HepG2 (cell line): ENCODE data around the gene DENND10. TPM values are rescaled to one million over a fixed set of nuclear protein-coding genes. Genes with fewer than 3 reads are reported as not detected.

Experiments
- ARNT2 ChIP-seq: sonication (generic); formaldehyde crosslinking; IDR thresholded peaks from 2 replicates; pipeline ENCODE4 v1.8.0; 2022; ENCODE audit warnings: mild to moderate bottlenecking, low read depth, missing genetic modification reagents, moderate library complexity
- CREM ChIP-seq, 2 experiments: sonication (generic) in 1 of 2; formaldehyde crosslinking in 1 of 2; IDR thresholded peaks; 2 replicates each; pipeline versions ENCODE4 v1.4.0 to v1.6.1; 2016 to 2020; ENCODE audit warnings: antibody characterized with exemption in 1 of 2, mild to moderate bottlenecking in 1 of 2, missing genetic modification reagents in 1 of 2
- FOXA1 ChIP-seq, 2 experiments: fragments of 450-650 bp in 1 of 2; sonication (generic) in 1 of 2; formaldehyde crosslinking in 1 of 2; IDR thresholded peaks; 2 replicates each; pipeline versions ENCODE4 v1.4.0 to v1.6.1; 2016 to 2020; ENCODE audit warnings: missing genetic modification reagents in 1 of 2
- HMG20B ChIP-seq: conservative IDR thresholded peaks from 2 replicates; pipeline ENCODE4 v1.6.1; 2016; ENCODE audit warnings: missing genetic modification reagents, missing compliant biosample characterization
- PBX2 ChIP-seq: IDR thresholded peaks from 2 replicates; pipeline ENCODE4 v1.6.1; 2016; ENCODE audit warnings: control low read depth
- PCBP1 ChIP-seq: fragments of 200-400 bp; formaldehyde crosslinking; IDR thresholded peaks from 2 replicates; pipeline ENCODE4 v1.6.1; 2017; ENCODE audit warnings: mild to moderate bottlenecking, low read depth, low read length, borderline replicate concordance
- TGIF2 ChIP-seq: IDR thresholded peaks from 2 replicates; pipeline ENCODE4 v1.6.1; 2016; ENCODE audit warnings: control low read depth, missing compliant biosample characterization
- TRIM24 ChIP-seq: sonication (generic); formaldehyde crosslinking; IDR thresholded peaks from 2 replicates; pipeline ENCODE4 v1.8.0; 2022; ENCODE audit warnings: mild to moderate bottlenecking, missing genetic modification reagents
- ZBTB25 ChIP-seq: IDR thresholded peaks from 2 replicates; pipeline ENCODE4 v1.6.1; 2018; ENCODE audit warnings: missing genetic modification reagents
- ZFAT ChIP-seq: sonication (generic); formaldehyde crosslinking; conservative IDR thresholded peaks from 2 replicates; pipeline ENCODE4 v1.8.1; 2023; ENCODE audit warnings: missing genetic modification reagents, inconsistent platforms
- ZFP41 ChIP-seq: sonication (generic); formaldehyde crosslinking; IDR thresholded peaks from 2 replicates; pipeline ENCODE4 v1.4.0; 2020; ENCODE audit warnings: mild to moderate bottlenecking, missing genetic modification reagents, borderline replicate concordance
- ZNF205 ChIP-seq: IDR thresholded peaks from 2 replicates; pipeline ENCODE4 v1.6.1; 2018; ENCODE audit warnings: missing biosample characterization, missing genetic modification reagents
- ZNF468 ChIP-seq: sonication (generic); formaldehyde crosslinking; IDR thresholded peaks from 2 replicates; pipeline ENCODE4 v1.8.0; 2022; ENCODE audit warnings: mild to moderate bottlenecking, moderate library complexity, missing genetic modification reagents
- ZNF652 ChIP-seq: IDR thresholded peaks from 2 replicates; pipeline ENCODE4 v1.6.1; 2016; ENCODE audit warnings: low read depth, borderline replicate concordance
- ZNF800 ChIP-seq: sonication (generic); formaldehyde crosslinking; IDR thresholded peaks from 2 replicates; pipeline ENCODE4 v1.4.0; 2020; ENCODE audit warnings: missing genetic modification reagents
- polyA plus RNA-seq, 8 experiments: library from polyadenylated mRNA; depleted of rRNA in 3 of 8; stranded (reverse) in 7 of 8; unstranded in 1 of 8; fragments of >200 nt; fragmentation: Illumina TruSeq in 4 of 8; extraction: Trizol in 4 of 8; gene quantifications; 2 replicates each; pipeline versions ENCODE4 v1.2.1 to v1.2.3, GENCODE V29; 2011 to 2016; ENCODE audit warnings: low read depth in 4 of 8, missing spikeins in 1 of 8, mixed read lengths in 1 of 8; ENCODE audit not compliant: insufficient read depth in 1 of 8
- total RNA-seq, 5 experiments: library from RNA; depleted of rRNA; stranded (reverse); fragments of >200 nt; fragmentation: Illumina TruSeq; extraction: Trizol; gene quantifications; 2 replicates each; pipeline ENCODE4 v1.2.3, GENCODE V29; 2016; ENCODE audit warnings: low read depth in 1 of 5
- TF ChIP-seq, protein P1 (sequence below): sonication (generic); formaldehyde crosslinking; IDR thresholded peaks from 2 replicates; pipeline ENCODE4 v1.8.1; 2022; ENCODE audit warnings: low read depth, mild to moderate bottlenecking, missing genetic modification reagents
- TF ChIP-seq, protein P2 (sequence below): sonication (generic); formaldehyde crosslinking; IDR thresholded peaks from 2 replicates; pipeline ENCODE4 v1.4.0; 2020; ENCODE audit warnings: missing genetic modification reagents

Gene DENND10
- total and polyA plus RNA-seq, 2 of the 13 experiments (the other 11 are each of a cell fraction or from before 2014, with no cell fraction given), result 43.7 to 78.8 TPM

- TF ChIP-seq, protein P1, sequence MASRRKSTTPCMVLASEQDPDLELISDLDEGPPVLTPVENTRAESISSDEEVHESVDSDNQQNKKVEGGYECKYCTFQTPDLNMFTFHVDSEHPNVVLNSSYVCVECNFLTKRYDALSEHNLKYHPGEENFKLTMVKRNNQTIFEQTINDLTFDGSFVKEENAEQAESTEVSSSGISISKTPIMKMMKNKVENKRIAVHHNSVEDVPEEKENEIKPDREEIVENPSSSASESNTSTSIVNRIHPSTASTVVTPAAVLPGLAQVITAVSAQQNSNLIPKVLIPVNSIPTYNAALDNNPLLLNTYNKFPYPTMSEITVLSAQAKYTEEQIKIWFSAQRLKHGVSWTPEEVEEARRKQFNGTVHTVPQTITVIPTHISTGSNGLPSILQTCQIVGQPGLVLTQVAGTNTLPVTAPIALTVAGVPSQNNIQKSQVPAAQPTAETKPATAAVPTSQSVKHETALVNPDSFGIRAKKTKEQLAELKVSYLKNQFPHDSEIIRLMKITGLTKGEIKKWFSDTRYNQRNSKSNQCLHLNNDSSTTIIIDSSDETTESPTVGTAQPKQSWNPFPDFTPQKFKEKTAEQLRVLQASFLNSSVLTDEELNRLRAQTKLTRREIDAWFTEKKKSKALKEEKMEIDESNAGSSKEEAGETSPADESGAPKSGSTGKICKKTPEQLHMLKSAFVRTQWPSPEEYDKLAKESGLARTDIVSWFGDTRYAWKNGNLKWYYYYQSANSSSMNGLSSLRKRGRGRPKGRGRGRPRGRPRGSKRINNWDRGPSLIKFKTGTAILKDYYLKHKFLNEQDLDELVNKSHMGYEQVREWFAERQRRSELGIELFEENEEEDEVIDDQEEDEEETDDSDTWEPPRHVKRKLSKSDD, result peak; percentile 16; the same call in 1 of the 2 replicates
- TF ChIP-seq CREM (IDR thresholded peaks at IDR 0.05), result no peak
- no peak for TF ChIP-seq CREM (CRISPR knock-in tag; IDR thresholded peaks at IDR 0.05)
- TF ChIP-seq FOXA1 (IDR thresholded peaks at IDR 0.05), result no peak
- TF ChIP-seq FOXA1 (CRISPR knock-in tag; IDR thresholded peaks at IDR 0.05), result 0 out of 2 replicates have a peak, but pooled peaks have one; percentile 13
- no peak for TF ChIP-seq ZBTB25 (CRISPR knock-in tag)
- no peak for TF ChIP-seq PBX2 (CRISPR knock-in tag)
- TF ChIP-seq TRIM24 (CRISPR knock-in tag), result no peak
- TF ChIP-seq ZNF800 (CRISPR knock-in tag), result peak; percentile 54; the same call in 1 of the 2 replicates
- no peak for TF ChIP-seq ZFAT (CRISPR knock-in tag)
- TF ChIP-seq TGIF2 (CRISPR knock-in tag), result peak; percentile 63; the same call in 1 of the 2 replicates
- TF ChIP-seq HMG20B (CRISPR knock-in tag), result 0 out of 2 replicates have a peak, but pooled peaks have one; percentile 51
- peak; percentile 34; the same call in 1 of the 2 replicates for TF ChIP-seq ZNF652 (CRISPR knock-in tag)
- TF ChIP-seq, protein P2, sequence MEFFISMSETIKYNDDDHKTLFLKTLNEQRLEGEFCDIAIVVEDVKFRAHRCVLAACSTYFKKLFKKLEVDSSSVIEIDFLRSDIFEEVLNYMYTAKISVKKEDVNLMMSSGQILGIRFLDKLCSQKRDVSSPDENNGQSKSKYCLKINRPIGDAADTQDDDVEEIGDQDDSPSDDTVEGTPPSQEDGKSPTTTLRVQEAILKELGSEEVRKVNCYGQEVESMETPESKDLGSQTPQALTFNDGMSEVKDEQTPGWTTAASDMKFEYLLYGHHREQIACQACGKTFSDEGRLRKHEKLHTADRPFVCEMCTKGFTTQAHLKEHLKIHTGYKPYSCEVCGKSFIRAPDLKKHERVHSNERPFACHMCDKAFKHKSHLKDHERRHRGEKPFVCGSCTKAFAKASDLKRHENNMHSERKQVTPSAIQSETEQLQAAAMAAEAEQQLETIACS (CRISPR knock-in tag), result peak; percentile 96
- TF ChIP-seq ZFP41, result peak; percentile 77; the same call in 1 of the 2 replicates
- TF ChIP-seq ZNF468, result 0 out of 2 replicates have a peak, but pooled peaks have one; percentile 10
- TF ChIP-seq ARNT2 (CRISPR knock-in tag), result peak; percentile 44; the same call in 1 of the 2 replicates
- TF ChIP-seq PCBP1, result peak; percentile 88; the same call in 1 of the 2 replicates
- TF ChIP-seq ZNF205, result peak; percentile 100
Observed at GRCh38 chr10:119165171-119166117, 61.5 kb downstream of the DENND10 start, which contains the start of gene SFXN4 (continued).
